BLaER1 treated with 17β-estradiol and CSF1 and Interleukin-3, amounts not matched to agents 10 nM and 100 nM (cell line): ENCODE data around the gene LYRM4.

ENCODE experiments used
- H3K27ac ChIP-seq, 11 experiments: shearing (Covaris generic); formaldehyde crosslinking; 2 replicates each; pipeline ENCODE4 v1.8.1; 2022
- H3K27me3 ChIP-seq, 11 experiments: shearing (Covaris generic); formaldehyde crosslinking; 2 replicates each; pipeline ENCODE4 v1.8.1; 2022
- H3K36me3 ChIP-seq, 11 experiments: shearing (Covaris generic); formaldehyde crosslinking; 2 replicates each; pipeline ENCODE4 v1.8.1; 2022
- H3K4me1 ChIP-seq, 10 experiments: shearing (Covaris generic); formaldehyde crosslinking; 2 replicates each; pipeline ENCODE4 v1.8.1; 2022
- H3K4me2 ChIP-seq, 11 experiments: shearing (Covaris generic); formaldehyde crosslinking; 2 replicates each; pipeline ENCODE4 v1.8.1; 2022
- H3K4me3 ChIP-seq, 10 experiments: shearing (Covaris generic); formaldehyde crosslinking; 2 replicates each; pipeline ENCODE4 v1.8.1; 2022
- H3K9ac ChIP-seq, 11 experiments: shearing (Covaris generic); formaldehyde crosslinking; 2 replicates each; pipeline ENCODE4 v1.8.1; 2022
- H3K9me3 ChIP-seq, 11 experiments: shearing (Covaris generic); formaldehyde crosslinking; replicated peaks in 1 of 11; 2 replicates each; pipeline ENCODE4 v1.8.1; 2022
- H4K20me1 ChIP-seq, 11 experiments: shearing (Covaris generic); formaldehyde crosslinking; 2 replicates each; pipeline ENCODE4 v1.8.1; 2022
- Cebpa-rat ChIP-seq, 11 experiments: shearing (Covaris generic); IDR thresholded peaks; 2 replicates each; pipeline ENCODE4 v1.8.1; 2022

Gene LYRM4

GRCh38 chr6:5099537-5099936, 161.2 kb downstream of the LYRM4 start:
- Histone ChIP-seq H3K4me3 (no peak overlapping the region), H3K36me3 (peaks cover 0 to 7% (median 0%) of the 10 kb centered on the region in 11 experiments; a peak in 1 of 22 replicates), H3K4me1 (peaks cover 0 to 36% (median 17%) of the 10 kb centered on the region in 10 experiments; a peak in 17 of 20 replicates), H3K9ac (no peak overlapping the region), H3K4me2 (no peak overlapping the region), H3K9me3 (peaks cover 0 to 7% (median 5%) of the 10 kb centered on the region in 11 experiments; a peak in 7 of 22 replicates), H3K27me3 (no peaks in the 10 kb centered on the region), H3K27ac (no peak overlapping the region), H4K20me1 (no peaks in the 10 kb centered on the region)
- TF ChIP-seq Cebpa-rat (IDR thresholded peaks at IDR 0.05): no peak

DNA sequence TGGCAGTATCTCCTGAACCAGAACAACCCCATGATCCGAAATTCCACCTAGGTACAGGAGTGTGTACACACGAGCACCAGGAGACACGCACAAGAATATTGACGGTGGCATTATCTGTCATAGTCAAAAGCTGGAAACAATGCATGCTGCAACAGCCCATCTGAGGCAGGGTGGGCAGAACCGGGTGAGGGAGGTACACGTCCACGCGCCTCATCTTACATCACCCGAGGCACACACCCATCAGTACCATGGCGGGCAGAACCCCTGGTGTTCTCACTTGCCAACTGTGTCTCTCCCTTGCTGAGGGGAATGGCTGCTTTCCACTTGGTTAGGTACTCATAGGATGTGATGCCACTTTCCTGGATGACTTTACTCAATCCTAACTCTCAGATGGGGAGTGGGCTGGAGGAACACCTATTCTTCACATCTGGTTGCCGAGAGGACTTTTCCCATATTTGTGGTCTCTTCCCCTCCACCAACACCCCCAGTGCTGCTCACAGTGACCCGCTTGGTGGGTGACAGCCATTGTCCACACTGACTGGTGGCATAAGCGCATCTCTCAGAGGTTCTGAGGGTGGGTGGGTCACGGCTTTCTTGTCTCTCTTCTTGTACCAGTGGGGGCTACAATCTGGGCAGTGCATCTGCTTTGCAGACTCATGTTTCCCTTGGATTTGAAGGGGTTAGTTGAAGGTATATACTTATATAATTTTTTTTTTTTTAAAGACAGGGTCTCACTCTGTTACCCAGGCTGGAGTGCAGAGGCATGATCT, 162.1 kb downstream of the LYRM4 start:
- Histone ChIP-seq H4K20me1 (no peaks in the 10 kb centered on the region), H3K36me3 (peaks cover 0 to 7% (median 0%) of the 10 kb centered on the region in 11 experiments; a peak in 1 of 22 replicates), H3K9me3 (peaks cover 0 to 7% (median 5%) of the 10 kb centered on the region in 11 experiments; a peak in 7 of 22 replicates), H3K27ac (no peak overlapping the region), H3K4me1 (peaks cover 0 to 35% (median 14%) of the 10 kb centered on the region in 10 experiments; a peak in 17 of 20 replicates), H3K4me3 (no peak overlapping the region), H3K9ac (no peak overlapping the region), H3K27me3 (no peaks in the 10 kb centered on the region), H3K4me2 (no peak overlapping the region)
- TF ChIP-seq Cebpa-rat (IDR thresholded peaks at IDR 0.05): no peak

DNA sequence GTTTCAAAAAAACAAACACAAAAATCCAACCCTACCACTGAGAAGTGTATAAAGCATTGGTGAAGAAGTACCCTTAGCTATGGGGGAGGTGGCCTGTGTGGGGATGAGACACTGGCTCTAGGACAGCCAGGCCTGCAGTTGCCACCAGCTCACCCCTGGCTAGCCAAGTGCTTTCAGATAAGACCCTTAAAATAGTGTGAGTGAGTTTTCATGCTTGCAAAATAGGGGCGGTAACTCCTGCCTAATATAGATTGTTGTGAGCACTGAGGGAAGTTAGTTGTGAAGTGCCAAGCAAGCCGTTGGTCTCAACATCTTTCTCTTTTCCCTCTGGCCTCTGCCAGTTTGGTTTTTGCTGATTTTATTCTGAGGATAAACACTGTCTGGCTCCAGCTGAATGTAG, 164.3 kb downstream of the LYRM4 start:
- H3K27ac ChIP-seq: peak overlapping the region in 2 of 11 experiments; percentile 35 to 44; a peak in 2 of 22 replicates
- no peaks in the 10 kb centered on the region for H4K20me1 ChIP-seq
- H3K27me3 ChIP-seq: no peaks in the 10 kb centered on the region
- H3K4me2 ChIP-seq: peak overlapping the region in 6 of 11 experiments; percentile 0 to 41 (median 17); a peak in 8 of 22 replicates
- peaks cover 0 to 26% (median 9%) of the 10 kb centered on the region in 10 experiments; a peak in 12 of 20 replicates for H3K4me1 ChIP-seq
- TF ChIP-seq Cebpa-rat (IDR thresholded peaks at IDR 0.05): no peak
- no peak overlapping the region for H3K4me3 ChIP-seq
- no peak overlapping the region for H3K9ac ChIP-seq
- H3K36me3 ChIP-seq: peaks cover 0 to 2% (median 0%) of the 10 kb centered on the region in 11 experiments; a peak in 1 of 22 replicates
- H3K9me3 ChIP-seq: peaks cover 0 to 3% (median under 1%) of the 10 kb centered on the region in 11 experiments; a peak in 7 of 22 replicates

- Histone ChIP-seq H3K9ac (no peak overlapping the region), H3K4me1 (peaks cover 4 to 38% (median 16%) of the 10 kb centered on the region in 10 experiments), H3K4me2 (0 out of 22 replicates have a peak overlapping the region, but pooled peaks of 1 of the 11 experiments have one; percentile 3), H3K27me3 (no peaks in the 10 kb centered on the region; a peak in 1 of 22 replicates), H3K27ac (peak overlapping the region in 1 of 11 experiments; percentile 20; a peak in 1 of 22 replicates), H3K9me3 (no peaks in the 10 kb centered on the region), H3K36me3 (no peaks in the 10 kb centered on the region), H4K20me1 (no peaks in the 10 kb centered on the region; a peak in 1 of 22 replicates), H3K4me3 (no peak overlapping the region)
- TF ChIP-seq Cebpa-rat (IDR thresholded peaks at IDR 0.05): no peak
Observed at GRCh38 chr6:5095236-5095635, 165.5 kb downstream of the LYRM4 start.

GRCh38 chr6:5094327-5094726, 166.4 kb downstream of the LYRM4 start:
- H3K27me3 ChIP-seq: no peaks in the 10 kb centered on the region; a peak in 1 of 22 replicates
- no peak for TF ChIP-seq Cebpa-rat (IDR thresholded peaks at IDR 0.05)
- H3K4me1 ChIP-seq: peaks cover 13 to 47% (median 25%) of the 10 kb centered on the region in 10 experiments
- H3K9ac ChIP-seq: no peak overlapping the region
- no peaks in the 10 kb centered on the region for H3K9me3 ChIP-seq
- H3K27ac ChIP-seq: no peak overlapping the region
- no peaks in the 10 kb centered on the region for H3K36me3 ChIP-seq
- H3K4me3 ChIP-seq: no peak overlapping the region
- H4K20me1 ChIP-seq: no peaks in the 10 kb centered on the region; a peak in 1 of 22 replicates
- H3K4me2 ChIP-seq: no peak overlapping the region

DNA sequence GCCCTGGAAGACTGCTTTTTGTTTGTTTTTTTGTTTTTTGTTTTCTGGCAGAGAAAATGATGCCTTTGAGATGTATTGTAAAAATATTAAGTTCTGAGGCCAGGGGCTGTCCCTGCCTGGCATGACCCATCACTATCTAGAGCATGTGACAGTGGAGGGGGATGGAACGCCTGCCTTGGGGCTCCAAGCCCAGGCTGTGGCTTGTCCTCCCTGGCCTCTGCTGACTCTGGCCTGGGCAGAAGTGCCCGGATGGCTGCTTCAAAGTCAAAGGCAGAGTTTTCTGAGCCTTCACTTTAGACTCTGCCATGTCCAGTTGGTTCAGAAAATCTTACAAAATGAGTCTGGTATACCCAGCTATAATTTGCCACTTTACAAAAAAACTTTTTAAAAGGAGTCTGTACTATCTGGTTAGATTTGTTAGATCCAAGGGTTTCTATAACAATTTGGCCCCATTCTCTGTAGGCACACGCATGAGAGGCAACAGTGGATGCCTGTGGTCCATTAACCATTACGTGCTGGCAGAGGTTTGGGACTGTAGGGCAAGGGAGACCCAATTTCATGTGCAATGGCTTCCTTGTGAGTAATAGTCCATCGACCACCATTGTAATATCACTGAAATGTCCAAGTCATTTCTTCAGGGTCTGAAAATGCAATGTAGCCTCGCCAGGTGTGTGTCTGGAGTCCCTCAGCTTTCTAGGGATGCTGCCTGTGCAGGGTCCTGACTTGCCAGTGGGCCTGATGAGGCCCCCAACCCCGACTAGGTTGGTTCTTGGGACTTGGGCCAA, 167.3 kb downstream of the LYRM4 start:
- Histone ChIP-seq H3K4me1 (peaks cover 13 to 47% (median 25%) of the 10 kb centered on the region in 10 experiments), H3K9me3 (no peaks in the 10 kb centered on the region), H3K4me2 (no peak overlapping the region), H3K27ac (no peak overlapping the region), H3K9ac (no peak overlapping the region), H4K20me1 (no peaks in the 10 kb centered on the region; a peak in 1 of 22 replicates), H3K4me3 (no peak overlapping the region), H3K27me3 (peaks cover 0 to 5% (median 3%) of the 10 kb centered on the region in 11 experiments; a peak in 11 of 22 replicates), H3K36me3 (no peaks in the 10 kb centered on the region)
- no peak for TF ChIP-seq Cebpa-rat (IDR thresholded peaks at IDR 0.05)

DNA sequence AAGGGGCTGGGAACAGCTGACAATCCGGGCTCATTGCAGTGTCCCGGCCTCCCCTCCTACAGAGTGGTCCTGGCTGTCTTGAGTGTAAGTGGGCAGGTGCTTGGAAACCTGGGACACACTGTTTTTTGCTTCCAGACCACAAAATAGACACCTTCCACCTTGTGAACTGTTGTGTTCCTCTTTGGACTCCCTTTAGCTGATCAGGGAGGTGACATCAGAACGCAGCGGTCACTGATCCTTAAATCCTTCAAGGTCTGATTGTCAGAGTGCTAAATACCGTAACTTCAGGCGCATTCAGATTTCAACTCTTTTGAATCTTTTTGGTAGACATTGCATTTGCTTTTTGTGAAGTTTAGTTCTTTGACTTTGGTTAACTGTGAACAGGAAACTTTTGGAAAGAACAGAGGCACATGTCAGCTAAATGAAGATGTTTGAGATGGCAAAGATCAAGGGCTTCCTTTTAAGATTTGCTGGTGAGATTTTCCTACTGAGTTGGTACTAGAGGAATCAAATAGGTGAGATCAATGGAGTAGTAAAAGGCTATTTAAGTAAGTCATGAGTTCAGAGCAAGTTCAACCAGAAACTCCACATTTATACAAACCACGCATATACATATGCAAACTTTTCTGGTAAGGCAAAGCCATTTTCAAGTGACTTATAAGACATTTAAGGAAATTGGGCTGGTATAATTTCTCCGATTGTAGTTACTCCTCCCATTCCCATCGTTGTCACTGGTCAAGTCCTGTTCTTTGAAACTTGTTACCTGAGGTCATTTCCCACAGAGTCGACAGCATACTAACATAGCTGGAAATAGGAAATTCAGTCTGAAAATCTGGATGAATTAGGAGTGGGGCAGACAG, 169.3 kb downstream of the LYRM4 start:
- peaks cover 14 to 25% (median 23%) of the 10 kb centered on the region in 11 experiments for H3K27me3 ChIP-seq
- peaks cover 0 to 2% (median 0%) of the 10 kb centered on the region in 11 experiments; a peak in 1 of 22 replicates for H3K9me3 ChIP-seq
- no peak for TF ChIP-seq Cebpa-rat (IDR thresholded peaks at IDR 0.05)
- H3K4me1 ChIP-seq: peaks cover 16 to 37% (median 27%) of the 10 kb centered on the region in 10 experiments
- no peaks in the 10 kb centered on the region for H3K36me3 ChIP-seq
- H3K27ac ChIP-seq: no peak overlapping the region
- peak overlapping the region in 8 of 11 experiments; percentile 1 to 64 (median 26); a peak in 11 of 22 replicates for H3K4me2 ChIP-seq
- peaks cover 0 to 6% (median 3%) of the 10 kb centered on the region in 11 experiments; a peak in 12 of 22 replicates for H4K20me1 ChIP-seq
- H3K4me3 ChIP-seq: no peak overlapping the region
- no peak overlapping the region for H3K9ac ChIP-seq

DNA sequence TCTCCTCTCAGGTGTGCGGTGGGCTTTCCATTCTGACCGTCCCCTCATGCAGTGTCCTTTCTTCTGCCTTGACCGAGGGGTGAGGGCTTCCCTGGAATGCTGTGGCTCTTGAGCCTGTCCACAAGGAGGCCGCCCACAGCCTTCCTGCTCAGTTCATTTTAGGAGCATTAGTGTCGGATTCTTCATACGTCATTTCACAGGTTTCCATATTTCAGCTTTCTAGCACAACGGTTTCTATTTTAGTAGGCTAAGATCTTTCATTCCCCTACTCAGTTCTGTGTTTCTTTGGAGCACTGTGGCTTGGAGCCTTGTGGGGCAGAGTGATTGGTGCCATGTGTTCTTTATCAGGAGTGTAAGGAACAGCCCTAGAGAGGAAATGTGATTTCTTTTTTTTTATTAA, 170.1 kb downstream of the LYRM4 start:
- peaks cover 0 to 8% (median 0%) of the 10 kb centered on the region in 11 experiments; a peak in 2 of 22 replicates for H3K9me3 ChIP-seq
- no peaks in the 10 kb centered on the region for H3K36me3 ChIP-seq
- TF ChIP-seq Cebpa-rat (IDR thresholded peaks at IDR 0.05): no peak
- H3K4me2 ChIP-seq: peak overlapping the region in 10 of 11 experiments; percentile 17 to 68 (median 55); a peak in 18 of 22 replicates
- peaks cover 22 to 33% (median 31%) of the 10 kb centered on the region in 11 experiments for H3K27me3 ChIP-seq
- no peak overlapping the region for H3K4me3 ChIP-seq
- peaks cover 0 to 14% (median 11%) of the 10 kb centered on the region in 11 experiments; a peak in 15 of 22 replicates for H4K20me1 ChIP-seq
- no peak overlapping the region for H3K27ac ChIP-seq
- H3K9ac ChIP-seq: no peak overlapping the region
- peaks cover 23 to 36% (median 31%) of the 10 kb centered on the region in 10 experiments for H3K4me1 ChIP-seq
